ENCODE results near the gene CDK19. TPM values are rescaled to one million over a fixed set of nuclear protein-coding genes. Genes with fewer than 3 reads are reported as not detected.

Gene CDK19
- total and polyA plus RNA-seq, 2 of the 13 experiments (the other 11 are each of a cell fraction or from before 2014, with no cell fraction given), result 13.4 to 27.0 TPM

DNA sequence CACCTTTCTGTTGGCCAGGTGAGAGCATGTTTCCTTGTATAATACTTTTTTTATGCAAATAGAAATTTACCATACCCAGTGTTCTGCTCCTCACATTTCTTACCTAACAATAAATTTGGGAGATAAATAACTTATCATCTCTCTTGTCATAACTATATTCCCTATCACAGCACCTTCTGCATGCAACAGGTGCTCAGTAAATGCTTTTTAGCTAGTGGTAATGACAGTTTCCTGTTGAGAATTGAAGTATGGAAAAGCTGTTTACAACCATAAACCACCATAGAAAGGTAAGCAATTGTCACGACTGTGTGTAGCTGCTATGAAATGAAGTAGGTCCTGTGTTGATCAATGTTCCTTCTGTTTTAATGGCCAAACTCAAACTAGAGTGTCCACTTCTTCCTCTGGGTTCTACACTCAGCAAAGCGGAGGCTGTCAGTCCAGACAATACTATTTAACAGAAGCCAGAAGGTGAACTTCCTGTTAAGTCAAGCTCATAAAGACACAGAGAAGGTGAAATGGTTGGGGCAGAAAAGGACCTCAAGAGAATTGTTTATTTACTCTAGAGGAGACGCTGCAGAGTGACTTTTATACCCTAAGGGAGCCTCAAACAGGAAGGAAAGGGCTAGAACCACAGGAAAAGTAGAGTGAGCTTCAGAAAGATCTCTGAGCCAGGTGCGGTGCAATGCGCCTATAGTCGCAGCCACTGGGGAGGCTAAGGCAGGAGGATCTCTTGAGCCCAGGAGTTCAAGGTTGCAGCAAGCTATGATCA is 254.8 kb downstream of the CDK19 start:
- Histone ChIP-seq H2AFZ (ENCODE audit: low read length) (no peak overlapping the region), H3K4me2 (ENCODE audit: low read depth, low read length) (no peak overlapping the region), H3K4me3 (replicated peaks in 1 of 3; ENCODE audit: insufficient read depth in 1 of 3, low read depth in 2 of 3, low read length in 3 of 3) (no peak overlapping the region), H3K9me3 (ENCODE audit: low read length) (0 out of 2 replicates have a peak, but pooled peaks cover 4% of the 10 kb centered on the region), H3K36me3 (replicated peaks in 1 of 2; ENCODE audit: control insufficient read depth in 1 of 2, insufficient read depth in 2 of 2, low read length in 2 of 2) (no peaks in the 10 kb centered on the region), H3K79me2 (ENCODE audit: insufficient read depth, low read length) (no peaks in the 10 kb centered on the region), H3K4me1 (ENCODE audit: insufficient read depth, low read length) (peaks cover 96% of the 10 kb centered on the region), H4K20me1 (ENCODE audit: insufficient read depth, low read length) (no peaks in the 10 kb centered on the region), H3K27ac (ENCODE audit: extremely low read length, insufficient read depth, low read length) (peak overlapping the region; percentile 53), H3K27me3 (ENCODE audit: control insufficient read depth in 1 of 2, insufficient read depth in 2 of 2, low read length in 2 of 2) (no peaks in the 10 kb centered on the region), H3K9ac (ENCODE audit: insufficient read depth, low read depth, low read length) (no peak overlapping the region)
- ChIA-PET POLR2A (no interaction called here), CTCF (ENCODE audit: low intra/inter-chr PET ratio, low total read pairs) (no interaction called here)
- FAIRE-seq (no peak), ATAC-seq (no peak), DNase-seq (ENCODE audit: low spot score) (no peak)
- in situ Hi-C loops (cut with HindIII; ENCODE audit: extremely low pct_ligation_motif_present, low pct_unique_long_range_greater_than_20kb) (no loop called here), intact Hi-C loops (cut with micrococcal nuclease; ENCODE audit: unreplicated experiment) (loop anchor here (10.0 kb wide), 1 partner anchor 94 kb away; no protein-coding TSS in a partner anchor)
- BruUV-seq (replicated peaks), result no TSS peak
- WGBS (ENCODE audit: low lambda C conversion rate), result 80% methylated on average over 6 of the region's 6 CpGs
- TF ChIP-seq ZNF770 (CRISPR knock-in tag; IDR thresholded peaks at IDR 0.05) (peak; percentile 94), ETV5 (CRISPR knock-in tag; IDR thresholded peaks at IDR 0.05; ENCODE audit: borderline replicate concordance) (peak; percentile 8; the same call in 1 of the 2 replicates), TEF (CRISPR knock-in tag; IDR thresholded peaks at IDR 0.05) (no peak), HOXA5 (CRISPR knock-in tag; IDR thresholded peaks at IDR 0.05) (no peak), ZMYM3 (CRISPR knock-in tag; IDR thresholded peaks at IDR 0.05) (peak; percentile 22; the same call in 1 of the 2 replicates), DR1 (CRISPR knock-in tag; IDR thresholded peaks at IDR 0.05) (no peak), CREB1 (IDR thresholded peaks at IDR 0.05) (no peak), CREB1 (CRISPR knock-in tag; IDR thresholded peaks at IDR 0.05) (peak; percentile 26; the same call in 1 of the 2 replicates), ZNF337 (CRISPR knock-in tag; IDR thresholded peaks at IDR 0.05; ENCODE audit: borderline replicate concordance, low read depth) (0 out of 2 replicates have a peak, but pooled peaks have one; percentile 44), MED1 (CRISPR knock-in tag; IDR thresholded peaks at IDR 0.05) (peak; percentile 35; the same call in 1 of the 2 replicates), ZNF484 (CRISPR knock-in tag; IDR thresholded peaks at IDR 0.05; ENCODE audit: borderline replicate concordance, low read depth) (no peak), CREM (IDR thresholded peaks at IDR 0.05) (no peak), CREM (CRISPR knock-in tag; IDR thresholded peaks at IDR 0.05) (no peak), ZNF263 (CRISPR knock-in tag; IDR thresholded peaks at IDR 0.05) (no peak), SIN3A (IDR thresholded peaks at IDR 0.05; ENCODE audit: borderline replicate concordance, low read depth, low read length) (no peak), ZBTB38 (CRISPR knock-in tag; IDR thresholded peaks at IDR 0.05) (peak; percentile 93), CTCF (CRISPR knock-in tag; IDR thresholded peaks at IDR 0.05) (0 out of 2 replicates have a peak, but pooled peaks have one; percentile 6), ZKSCAN8 (CRISPR knock-in tag; IDR thresholded peaks at IDR 0.05; ENCODE audit: borderline replicate concordance) (peak; percentile 62)
- TF ChIP-seq, protein P1, sequence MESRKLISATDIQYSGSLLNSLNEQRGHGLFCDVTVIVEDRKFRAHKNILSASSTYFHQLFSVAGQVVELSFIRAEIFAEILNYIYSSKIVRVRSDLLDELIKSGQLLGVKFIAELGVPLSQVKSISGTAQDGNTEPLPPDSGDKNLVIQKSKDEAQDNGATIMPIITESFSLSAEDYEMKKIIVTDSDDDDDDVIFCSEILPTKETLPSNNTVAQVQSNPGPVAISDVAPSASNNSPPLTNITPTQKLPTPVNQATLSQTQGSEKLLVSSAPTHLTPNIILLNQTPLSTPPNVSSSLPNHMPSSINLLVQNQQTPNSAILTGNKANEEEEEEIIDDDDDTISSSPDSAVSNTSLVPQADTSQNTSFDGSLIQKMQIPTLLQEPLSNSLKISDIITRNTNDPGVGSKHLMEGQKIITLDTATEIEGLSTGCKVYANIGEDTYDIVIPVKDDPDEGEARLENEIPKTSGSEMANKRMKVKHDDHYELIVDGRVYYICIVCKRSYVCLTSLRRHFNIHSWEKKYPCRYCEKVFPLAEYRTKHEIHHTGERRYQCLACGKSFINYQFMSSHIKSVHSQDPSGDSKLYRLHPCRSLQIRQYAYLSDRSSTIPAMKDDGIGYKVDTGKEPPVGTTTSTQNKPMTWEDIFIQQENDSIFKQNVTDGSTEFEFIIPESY (CRISPR knock-in tag; IDR thresholded peaks at IDR 0.05), result peak; percentile 99

Measured in HepG2 (cell line).